Liver (tissue), 9 donors: ENCODE data around the gene PARP8. TPM values are rescaled to one million over a fixed set of nuclear protein-coding genes. Genes with fewer than 3 reads are reported as not detected.
"Not testable (repeated sequence)": the region's sequence is repeated elsewhere in the genome, so short reads cannot be mapped to it uniquely, and the experiment has no call there.

Experiments used
- DNase-seq: peaks from one replicate; pipeline ENCODE4 v3.0.0-alpha.2; 2017; ENCODE audit warnings: low spot score
- H3K27ac ChIP-seq, 2 donors: one replicate each; pipeline ENCODE4 v1.7.0; 2013; ENCODE audit warnings: inconsistent platforms in 2 of 2, low read length in 2 of 2, control low read depth in 1 of 2, low read depth in 1 of 2, mild to moderate bottlenecking in 1 of 2
- H3K27me3 ChIP-seq, 4 donors: one replicate each; pipeline versions ENCODE4 v1.6.1 to v1.7.0; 2013; ENCODE audit warnings: low read length in 3 of 4, inconsistent platforms in 1 of 4, mild to moderate bottlenecking in 1 of 4, moderate library complexity in 1 of 4; ENCODE audit not compliant: control insufficient read depth in 4 of 4, insufficient read depth in 4 of 4
- H3K36me3 ChIP-seq, 4 donors: one replicate each; pipeline versions ENCODE4 v1.6.1 to v1.7.0; 2013; ENCODE audit warnings: low read length in 3 of 4, mild to moderate bottlenecking in 3 of 4, low read depth in 1 of 4, moderate library complexity in 1 of 4; ENCODE audit not compliant: control insufficient read depth in 4 of 4, insufficient read depth in 3 of 4
- H3K4me1 ChIP-seq, 4 donors: one replicate each; pipeline versions ENCODE4 v1.6.1 to v1.7.0; 2013; ENCODE audit warnings: low read length in 3 of 4, mild to moderate bottlenecking in 3 of 4, moderate library complexity in 1 of 4; ENCODE audit not compliant: control insufficient read depth in 4 of 4, insufficient read depth in 4 of 4
- H3K4me3 ChIP-seq, 3 donors: one replicate each; pipeline versions ENCODE4 v1.6.1 to v1.7.0; 2013; ENCODE audit warnings: low read length in 3 of 3, control low read depth in 1 of 3, low read depth in 1 of 3, mild to moderate bottlenecking in 1 of 3
- H3K9ac ChIP-seq, 2 donors: one replicate each; pipeline ENCODE4 v1.7.0; 2013; ENCODE audit warnings: low read length in 2 of 2, mild to moderate bottlenecking in 2 of 2, moderate library complexity in 2 of 2, control low read depth in 1 of 2, low read depth in 1 of 2
- H3K9me3 ChIP-seq, 4 donors: one replicate each; pipeline versions ENCODE4 v1.6.1 to v1.7.0; 2013; ENCODE audit warnings: low read length in 3 of 4; ENCODE audit not compliant: control insufficient read depth in 4 of 4
- EGR1 ChIP-seq, 2 donors: IDR thresholded peaks; 2 replicates each; pipeline ENCODE4 v1.6.1; 2016 to 2018; ENCODE audit warnings: antibody characterized with exemption in 2 of 2, low read depth in 2 of 2
- FOXA1 ChIP-seq: IDR thresholded peaks from 2 replicates; pipeline ENCODE4 v1.6.1; 2016; ENCODE audit warnings: antibody characterized with exemption
- FOXA2 ChIP-seq: IDR thresholded peaks from 2 replicates; pipeline ENCODE4 v1.6.1; 2016; ENCODE audit warnings: antibody characterized with exemption
- GABPA ChIP-seq, 2 donors: IDR thresholded peaks in 1 of 2; conservative IDR thresholded peaks in 1 of 2; 2 replicates each; pipeline ENCODE4 v1.6.1; 2016; ENCODE audit warnings: antibody characterized with exemption in 2 of 2, mild to moderate bottlenecking in 1 of 2, moderate library complexity in 1 of 2
- HNF4A ChIP-seq, 2 donors: conservative IDR thresholded peaks; 2 replicates each; pipeline ENCODE4 v1.6.1; 2016; ENCODE audit warnings: antibody characterized with exemption in 2 of 2, mild to moderate bottlenecking in 2 of 2
- HNF4G ChIP-seq: IDR thresholded peaks from 2 replicates; pipeline ENCODE4 v1.6.1; 2016; ENCODE audit warnings: antibody characterized with exemption
- JUND ChIP-seq, 2 donors: IDR thresholded peaks; 2 replicates each; pipeline ENCODE4 v1.6.1; 2016; ENCODE audit warnings: antibody characterized with exemption in 2 of 2
- NR2F2 ChIP-seq: IDR thresholded peaks from 2 replicates; pipeline ENCODE4 v1.6.1; 2016; ENCODE audit warnings: antibody characterized with exemption
- RAD21 ChIP-seq, 2 donors: IDR thresholded peaks; 2 replicates each; pipeline ENCODE4 v1.6.1; 2016; ENCODE audit warnings: antibody characterized with exemption in 2 of 2, mild to moderate bottlenecking in 2 of 2
- SP1 ChIP-seq: IDR thresholded peaks from 2 replicates; pipeline ENCODE4 v1.6.1; 2018; ENCODE audit warnings: antibody characterized with exemption, mild to moderate bottlenecking
- TAF1 ChIP-seq: conservative IDR thresholded peaks from 2 replicates; pipeline ENCODE4 v1.6.1; 2016; ENCODE audit warnings: antibody characterized with exemption, mild to moderate bottlenecking
- YY1 ChIP-seq: IDR thresholded peaks from 2 replicates; pipeline ENCODE4 v1.6.1; 2016; ENCODE audit warnings: antibody characterized with exemption, mild to moderate bottlenecking
- WGBS: extraction: QIAGEN DNeasy Blood & Tissue Kit; methylation state at CpG from one replicate; pipeline ENCODE4 v1.1.7; 2013; 5-methylcytosine and 5-hydroxymethylcytosine counted together
- polyA plus RNA-seq, 2 donors: library from polyadenylated mRNA; stranded (reverse) in 1 of 2; unstranded in 1 of 2; fragments of 200-250 nt in 1 of 2; fragments of >200 nt in 1 of 2; fragmentation: Nextera tagmentation in 1 of 2; extraction: Ambion mirVana in 1 of 2; gene quantifications; one replicate each; pipeline versions ENCODE4 v1.2.1 to v1.2.3, GENCODE V29; 2013 to 2015
- total RNA-seq, 2 donors: library from RNA; depleted of rRNA; stranded (reverse); fragments of >200 nt; gene quantifications; one replicate each; pipeline ENCODE4 v1.2.3, GENCODE V29; 2014
- TF ChIP-seq, protein P1 (sequence below): IDR thresholded peaks from 2 replicates; pipeline ENCODE4 v1.6.1; 2016; ENCODE audit warnings: antibody characterized with exemption
- TF ChIP-seq, protein P2 (sequence below): IDR thresholded peaks from 2 replicates; pipeline ENCODE4 v1.6.1; 2016; ENCODE audit warnings: antibody characterized with exemption
- TF ChIP-seq, protein P3 (sequence below): IDR thresholded peaks from 2 replicates; pipeline ENCODE4 v1.6.1; 2016; ENCODE audit warnings: antibody characterized with exemption, mild to moderate bottlenecking
- donor health status: healthy.
- donor health status: healthy.
- donor health status: healthy.
- donor health status: healthy.
- donor health status: healthy.

Gene PARP8
- total and polyA plus RNA-seq, 4 donors: 3.9 to 16.0 (median 7.1) TPM

DNA sequence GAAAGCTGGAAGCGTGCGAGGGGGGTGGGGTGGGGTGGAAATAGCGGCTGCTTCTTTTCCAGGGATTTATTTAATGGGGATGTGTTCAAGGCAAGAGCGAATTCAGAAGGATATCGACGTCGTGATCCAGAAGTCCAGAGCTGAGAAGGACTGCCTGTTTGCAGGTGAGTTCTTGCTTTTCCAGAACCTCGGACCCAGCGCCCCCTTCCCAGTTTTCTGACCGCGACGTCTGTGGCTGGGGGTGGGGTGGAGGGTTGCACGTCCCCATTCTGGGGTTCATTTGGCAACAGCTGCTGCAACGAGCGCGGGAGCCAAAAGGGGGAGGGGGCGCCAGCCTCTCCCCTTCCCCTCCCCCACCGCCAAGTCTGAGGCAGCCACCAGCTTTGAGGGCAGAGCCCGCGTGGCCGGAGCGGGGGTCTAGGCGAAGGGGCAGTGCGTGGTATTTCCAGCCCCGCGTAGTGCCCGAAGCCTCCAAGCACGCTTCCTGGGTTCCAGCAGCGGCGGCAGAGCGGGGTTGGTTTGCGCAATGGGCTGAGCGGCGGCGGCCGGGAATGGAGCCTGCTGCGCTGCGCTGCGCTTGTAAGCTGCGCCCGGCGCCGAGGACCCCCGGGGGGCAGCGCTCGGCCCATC, 701 bp downstream of the PARP8 start:
- Histone ChIP-seq H3K9me3 (no peaks in the 10 kb centered on the region), H3K27me3 (no peaks in the 10 kb centered on the region), H3K4me1 (peaks cover 0 to 5% (median 3%) of the 10 kb centered on the region in 4 donors)

GRCh38 chr5:50667653-50668595, 1.5 kb downstream of the PARP8 start:
- peak overlapping the region; percentile 87 to 93 for H3K9ac ChIP-seq
- H3K4me3 ChIP-seq: peak overlapping the region; percentile 73 to 95 (median 93)
- under 1% methylated on average over 46 of the region's 46 CpGs for WGBS
- peak; percentile 63 for DNase-seq
- H3K27me3 ChIP-seq: no peaks in the 10 kb centered on the region
- peak overlapping the region; percentile 92 to 93 for H3K27ac ChIP-seq
- no peaks in the 10 kb centered on the region for H3K36me3 ChIP-seq
- peaks cover 0 to 5% (median 3%) of the 10 kb centered on the region in 4 donors for H3K4me1 ChIP-seq
- TF ChIP-seq, protein P1, sequence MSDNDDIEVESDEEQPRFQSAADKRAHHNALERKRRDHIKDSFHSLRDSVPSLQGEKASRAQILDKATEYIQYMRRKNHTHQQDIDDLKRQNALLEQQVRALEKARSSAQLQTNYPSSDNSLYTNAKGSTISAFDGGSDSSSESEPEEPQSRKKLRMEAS: no peak
- TF ChIP-seq FOXA1 (no peak), NR2F2 (no peak), SP1 (peak; percentile 15), HNF4G (no peak), RAD21 (IDR thresholded peaks at IDR 0.05) (peak in 1 of 2 donors; percentile 26), JUND (IDR thresholded peaks at IDR 0.05) (no peak), HNF4A (conservative IDR thresholded peaks at IDR 0.05) (no peak), EGR1 (IDR thresholded peaks at IDR 0.05; ENCODE audit: low read depth in 2 of 2) (no peak), TAF1 (peak; percentile 40), YY1 (no peak), GABPA (IDR thresholded peaks at IDR 0.05 in 1 of 2, conservative IDR thresholded peaks at IDR 0.05 in 1 of 2) (peak; percentile 36 to 61), FOXA2 (no peak)
- TF ChIP-seq, protein P2, sequence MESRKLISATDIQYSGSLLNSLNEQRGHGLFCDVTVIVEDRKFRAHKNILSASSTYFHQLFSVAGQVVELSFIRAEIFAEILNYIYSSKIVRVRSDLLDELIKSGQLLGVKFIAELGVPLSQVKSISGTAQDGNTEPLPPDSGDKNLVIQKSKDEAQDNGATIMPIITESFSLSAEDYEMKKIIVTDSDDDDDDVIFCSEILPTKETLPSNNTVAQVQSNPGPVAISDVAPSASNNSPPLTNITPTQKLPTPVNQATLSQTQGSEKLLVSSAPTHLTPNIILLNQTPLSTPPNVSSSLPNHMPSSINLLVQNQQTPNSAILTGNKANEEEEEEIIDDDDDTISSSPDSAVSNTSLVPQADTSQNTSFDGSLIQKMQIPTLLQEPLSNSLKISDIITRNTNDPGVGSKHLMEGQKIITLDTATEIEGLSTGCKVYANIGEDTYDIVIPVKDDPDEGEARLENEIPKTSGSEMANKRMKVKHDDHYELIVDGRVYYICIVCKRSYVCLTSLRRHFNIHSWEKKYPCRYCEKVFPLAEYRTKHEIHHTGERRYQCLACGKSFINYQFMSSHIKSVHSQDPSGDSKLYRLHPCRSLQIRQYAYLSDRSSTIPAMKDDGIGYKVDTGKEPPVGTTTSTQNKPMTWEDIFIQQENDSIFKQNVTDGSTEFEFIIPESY: no peak
- TF ChIP-seq, protein P3, sequence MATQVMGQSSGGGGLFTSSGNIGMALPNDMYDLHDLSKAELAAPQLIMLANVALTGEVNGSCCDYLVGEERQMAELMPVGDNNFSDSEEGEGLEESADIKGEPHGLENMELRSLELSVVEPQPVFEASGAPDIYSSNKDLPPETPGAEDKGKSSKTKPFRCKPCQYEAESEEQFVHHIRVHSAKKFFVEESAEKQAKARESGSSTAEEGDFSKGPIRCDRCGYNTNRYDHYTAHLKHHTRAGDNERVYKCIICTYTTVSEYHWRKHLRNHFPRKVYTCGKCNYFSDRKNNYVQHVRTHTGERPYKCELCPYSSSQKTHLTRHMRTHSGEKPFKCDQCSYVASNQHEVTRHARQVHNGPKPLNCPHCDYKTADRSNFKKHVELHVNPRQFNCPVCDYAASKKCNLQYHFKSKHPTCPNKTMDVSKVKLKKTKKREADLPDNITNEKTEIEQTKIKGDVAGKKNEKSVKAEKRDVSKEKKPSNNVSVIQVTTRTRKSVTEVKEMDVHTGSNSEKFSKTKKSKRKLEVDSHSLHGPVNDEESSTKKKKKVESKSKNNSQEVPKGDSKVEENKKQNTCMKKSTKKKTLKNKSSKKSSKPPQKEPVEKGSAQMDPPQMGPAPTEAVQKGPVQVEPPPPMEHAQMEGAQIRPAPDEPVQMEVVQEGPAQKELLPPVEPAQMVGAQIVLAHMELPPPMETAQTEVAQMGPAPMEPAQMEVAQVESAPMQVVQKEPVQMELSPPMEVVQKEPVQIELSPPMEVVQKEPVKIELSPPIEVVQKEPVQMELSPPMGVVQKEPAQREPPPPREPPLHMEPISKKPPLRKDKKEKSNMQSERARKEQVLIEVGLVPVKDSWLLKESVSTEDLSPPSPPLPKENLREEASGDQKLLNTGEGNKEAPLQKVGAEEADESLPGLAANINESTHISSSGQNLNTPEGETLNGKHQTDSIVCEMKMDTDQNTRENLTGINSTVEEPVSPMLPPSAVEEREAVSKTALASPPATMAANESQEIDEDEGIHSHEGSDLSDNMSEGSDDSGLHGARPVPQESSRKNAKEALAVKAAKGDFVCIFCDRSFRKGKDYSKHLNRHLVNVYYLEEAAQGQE: no peak
- no peaks in the 10 kb centered on the region for H3K9me3 ChIP-seq

More for the DNA sequence above, 701 bp downstream of the PARP8 start:
- TF ChIP-seq RAD21 (IDR thresholded peaks at IDR 0.05): no peak
- no peak for TF ChIP-seq SP1
- TF ChIP-seq YY1: peak; percentile 51
- TF ChIP-seq, protein P1: no peak
- TF ChIP-seq, protein P2: no peak
- no peak for TF ChIP-seq FOXA1
- Histone ChIP-seq H3K4me3 (peak overlapping the region; percentile 73 to 95 (median 93)), H3K36me3 (no peaks in the 10 kb centered on the region), H3K9ac (peak overlapping the region; percentile 87 to 93), H3K27ac (peak overlapping the region; percentile 92 to 93)
- DNase-seq: peak; percentile 65
- under 1% methylated on average over 46 of the region's 46 CpGs for whole genome bisulfite sequencing

GRCh38 chr5:50668636-50669035, 2.2 kb downstream of the PARP8 start:
- Histone ChIP-seq H3K4me3 (peak overlapping the region; percentile 73 to 95 (median 93)), H3K27ac (peak overlapping the region; percentile 92 to 93), H3K9ac (peak overlapping the region; percentile 87 to 93)
- not testable (repeated sequence) for H3K9me3 ChIP-seq, H3K4me1 ChIP-seq, H3K27me3 ChIP-seq, DNase-seq, H3K36me3 ChIP-seq
- WGBS: 12% methylated on average over 1 of the region's 1 CpG
